H1 (cell line): ENCODE measurements around the gene UNK.
"Not testable (repeated sequence)": the region's sequence is repeated elsewhere in the genome, so short reads cannot be mapped to it uniquely, and the experiment has no call there.

ENCODE experiments used
- POLR2A ChIP-seq, 2 experiments: IDR thresholded peaks; 1 replicate in 1 of 2; 2 replicates in 1 of 2; pipeline ENCODE4 v1.6.1; 2011; ENCODE audit warnings: low read depth in 2 of 2, low read length in 2 of 2, mild to moderate bottlenecking in 2 of 2; ENCODE audit errors: control extremely low read depth in 1 of 2
- TF ChIP-seq, protein P1 (sequence below), 3 experiments: IDR thresholded peaks; 1 replicate in 2 of 3; 2 replicates in 1 of 3; pipeline versions ENCODE4 v1.5.1 to v1.6.1; 2011; ENCODE audit warnings: low read length in 3 of 3, mild to moderate bottlenecking in 3 of 3, inconsistent platforms in 2 of 3, low read depth in 1 of 3, moderate library complexity in 1 of 3; ENCODE audit not compliant: insufficient read depth in 1 of 3; ENCODE audit errors: control extremely low read depth in 1 of 3

DNA sequence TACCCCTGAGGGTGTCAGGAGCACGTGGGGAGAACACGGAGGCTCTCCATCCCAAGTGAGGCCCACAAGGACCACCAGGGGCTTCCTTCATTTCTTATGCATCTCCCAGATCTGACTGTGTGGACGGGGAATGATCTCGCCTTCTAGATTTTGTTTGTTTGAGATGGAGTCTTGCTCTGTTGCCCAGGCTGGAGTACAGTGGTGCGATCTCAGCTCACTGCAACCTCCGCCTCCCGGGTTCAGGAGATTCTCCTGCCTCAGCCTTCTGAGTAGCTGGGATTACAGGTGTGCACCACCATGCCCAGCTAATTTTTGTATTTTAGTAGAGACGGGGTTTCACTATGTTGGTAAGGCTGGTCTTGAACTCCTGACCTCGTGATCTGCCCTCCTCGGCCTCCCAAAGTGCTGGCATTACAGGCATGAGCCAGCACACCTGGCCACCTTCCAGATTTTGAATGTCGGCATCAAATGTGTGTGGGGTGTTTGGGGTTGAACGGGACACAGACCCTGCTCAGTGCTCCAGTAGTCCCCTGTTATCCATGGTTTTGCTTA, 84.2 kb downstream of the UNK start:
- not testable (repeated sequence) for TF ChIP-seq POLR2A (IDR thresholded peaks at IDR 0.05; ENCODE audit: control extremely low read depth in 1 of 2, low read depth in 2 of 2, low read length in 2 of 2)
- TF ChIP-seq, protein P1, sequence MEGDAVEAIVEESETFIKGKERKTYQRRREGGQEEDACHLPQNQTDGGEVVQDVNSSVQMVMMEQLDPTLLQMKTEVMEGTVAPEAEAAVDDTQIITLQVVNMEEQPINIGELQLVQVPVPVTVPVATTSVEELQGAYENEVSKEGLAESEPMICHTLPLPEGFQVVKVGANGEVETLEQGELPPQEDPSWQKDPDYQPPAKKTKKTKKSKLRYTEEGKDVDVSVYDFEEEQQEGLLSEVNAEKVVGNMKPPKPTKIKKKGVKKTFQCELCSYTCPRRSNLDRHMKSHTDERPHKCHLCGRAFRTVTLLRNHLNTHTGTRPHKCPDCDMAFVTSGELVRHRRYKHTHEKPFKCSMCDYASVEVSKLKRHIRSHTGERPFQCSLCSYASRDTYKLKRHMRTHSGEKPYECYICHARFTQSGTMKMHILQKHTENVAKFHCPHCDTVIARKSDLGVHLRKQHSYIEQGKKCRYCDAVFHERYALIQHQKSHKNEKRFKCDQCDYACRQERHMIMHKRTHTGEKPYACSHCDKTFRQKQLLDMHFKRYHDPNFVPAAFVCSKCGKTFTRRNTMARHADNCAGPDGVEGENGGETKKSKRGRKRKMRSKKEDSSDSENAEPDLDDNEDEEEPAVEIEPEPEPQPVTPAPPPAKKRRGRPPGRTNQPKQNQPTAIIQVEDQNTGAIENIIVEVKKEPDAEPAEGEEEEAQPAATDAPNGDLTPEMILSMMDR (IDR thresholded peaks at IDR 0.05; ENCODE audit: control extremely low read depth in 1 of 3, insufficient read depth in 1 of 3, low read depth in 1 of 3, low read length in 3 of 3), result not testable (repeated sequence)
